ENCODE measurements around the gene TRAPPC11.

Gene TRAPPC11

DNA sequence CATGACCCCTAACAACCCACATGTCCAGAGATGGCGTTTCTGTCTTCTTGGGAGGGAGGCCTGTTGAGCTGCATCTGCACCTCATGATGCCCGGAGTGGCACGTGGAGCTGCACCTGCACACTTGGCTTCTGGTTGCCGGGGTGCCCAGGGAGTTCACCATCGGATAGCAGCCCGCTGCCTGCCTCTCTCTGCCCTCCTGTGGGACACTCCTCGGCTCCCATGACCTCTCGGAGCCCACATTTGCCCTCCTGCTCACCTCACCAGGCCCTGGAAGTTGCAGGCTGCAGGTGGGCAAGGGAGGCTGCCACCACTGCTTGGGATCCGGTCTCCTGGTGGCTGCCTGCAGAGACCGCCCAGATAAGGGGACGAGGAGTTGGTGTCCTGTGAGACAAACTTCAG lies 74.1 kb downstream of the TRAPPC11 start:
- Histone ChIP-seq H4K20me1 (ENCODE audit: insufficient read depth, low read length) (no peaks in the 10 kb centered on the region), H3K27me3 (ENCODE audit: insufficient read depth, low read length, poor library complexity) (no peaks in the 10 kb centered on the region), H3K79me2 (ENCODE audit: insufficient read depth, low read length) (no peaks in the 10 kb centered on the region), H3K4me2 (ENCODE audit: insufficient read depth, low read length) (no peak overlapping the region), H3K4me3 (ENCODE audit: low read depth in 1 of 2, low read length in 2 of 2) (no peak overlapping the region), H3K4me1 (ENCODE audit: insufficient read depth, low read length) (no peaks in the 10 kb centered on the region), H3K36me3 (ENCODE audit: insufficient read depth, low read length) (no peaks in the 10 kb centered on the region), H3K9ac (ENCODE audit: low read depth, low read length) (no peak overlapping the region), H3K9me3 (ENCODE audit: insufficient read depth, low read length, severe bottlenecking) (no peaks in the 10 kb centered on the region), H3K27ac (ENCODE audit: low read length) (no peak overlapping the region), H2AFZ (ENCODE audit: low read depth, low read length) (no peak overlapping the region)
- TF ChIP-seq, protein P1, sequence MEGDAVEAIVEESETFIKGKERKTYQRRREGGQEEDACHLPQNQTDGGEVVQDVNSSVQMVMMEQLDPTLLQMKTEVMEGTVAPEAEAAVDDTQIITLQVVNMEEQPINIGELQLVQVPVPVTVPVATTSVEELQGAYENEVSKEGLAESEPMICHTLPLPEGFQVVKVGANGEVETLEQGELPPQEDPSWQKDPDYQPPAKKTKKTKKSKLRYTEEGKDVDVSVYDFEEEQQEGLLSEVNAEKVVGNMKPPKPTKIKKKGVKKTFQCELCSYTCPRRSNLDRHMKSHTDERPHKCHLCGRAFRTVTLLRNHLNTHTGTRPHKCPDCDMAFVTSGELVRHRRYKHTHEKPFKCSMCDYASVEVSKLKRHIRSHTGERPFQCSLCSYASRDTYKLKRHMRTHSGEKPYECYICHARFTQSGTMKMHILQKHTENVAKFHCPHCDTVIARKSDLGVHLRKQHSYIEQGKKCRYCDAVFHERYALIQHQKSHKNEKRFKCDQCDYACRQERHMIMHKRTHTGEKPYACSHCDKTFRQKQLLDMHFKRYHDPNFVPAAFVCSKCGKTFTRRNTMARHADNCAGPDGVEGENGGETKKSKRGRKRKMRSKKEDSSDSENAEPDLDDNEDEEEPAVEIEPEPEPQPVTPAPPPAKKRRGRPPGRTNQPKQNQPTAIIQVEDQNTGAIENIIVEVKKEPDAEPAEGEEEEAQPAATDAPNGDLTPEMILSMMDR (IDR thresholded peaks at IDR 0.05; ENCODE audit: borderline replicate concordance, extremely low read depth, low read length, poor library complexity, severe bottlenecking), result no peak
- TF ChIP-seq EZH2 (IDR thresholded peaks at IDR 0.05; ENCODE audit: borderline replicate concordance, low read depth, low read length, severe bottlenecking), result no peak
- DNase-seq (no peak), ATAC-seq (ENCODE audit: insufficient read depth, low read depth) (no peak)

- Histone ChIP-seq H3K27me3 (ENCODE audit: insufficient read depth, low read length, poor library complexity) (no peaks in the 10 kb centered on the region), H3K4me3 (ENCODE audit: low read depth in 1 of 2, low read length in 2 of 2) (no peak overlapping the region), H3K79me2 (ENCODE audit: insufficient read depth, low read length) (no peaks in the 10 kb centered on the region), H4K20me1 (ENCODE audit: insufficient read depth, low read length) (no peaks in the 10 kb centered on the region), H3K4me1 (ENCODE audit: insufficient read depth, low read length) (no peaks in the 10 kb centered on the region), H3K36me3 (ENCODE audit: insufficient read depth, low read length) (no peaks in the 10 kb centered on the region), H2AFZ (ENCODE audit: low read depth, low read length) (no peak overlapping the region), H3K4me2 (ENCODE audit: insufficient read depth, low read length) (no peak overlapping the region), H3K27ac (ENCODE audit: low read length) (no peak overlapping the region), H3K9me3 (ENCODE audit: insufficient read depth, low read length, severe bottlenecking) (no peaks in the 10 kb centered on the region), H3K9ac (ENCODE audit: low read depth, low read length) (no peak overlapping the region)
- no peak for TF ChIP-seq EZH2 (IDR thresholded peaks at IDR 0.05; ENCODE audit: borderline replicate concordance, low read depth, low read length, severe bottlenecking)
- TF ChIP-seq, protein P1 (IDR thresholded peaks at IDR 0.05; ENCODE audit: borderline replicate concordance, extremely low read depth, low read length, poor library complexity, severe bottlenecking), result no peak
- no peak for ATAC-seq (ENCODE audit: insufficient read depth, low read depth)
- DNase-seq, result no peak
Observed at GRCh38 chr4:183738081-183738673, 79.1 kb downstream of the TRAPPC11 start.

DNA sequence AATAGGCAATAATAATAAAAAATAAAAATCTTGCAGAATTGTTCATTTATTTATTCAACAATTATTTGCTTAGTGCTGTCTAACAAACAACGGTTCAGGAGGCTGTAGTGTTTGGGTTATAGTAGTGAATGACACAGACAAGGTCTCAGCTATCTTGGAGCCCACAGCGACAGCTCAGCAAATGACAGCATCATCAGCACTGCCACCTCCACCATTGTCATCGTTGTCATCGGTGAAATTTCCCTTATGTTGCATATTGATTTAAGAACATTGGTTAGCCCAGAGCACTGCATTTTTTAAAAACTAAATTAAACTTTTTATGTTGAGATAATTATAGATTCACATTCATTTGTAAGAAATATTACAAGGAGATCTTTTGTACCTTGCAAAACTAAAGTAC lies 79.9 kb downstream of the TRAPPC11 start:
- H3K27ac ChIP-seq (ENCODE audit: low read length), result no peak overlapping the region
- no peak for ATAC-seq (ENCODE audit: insufficient read depth, low read depth)

More for the DNA sequence above, 79.9 kb downstream of the TRAPPC11 start:
- TF ChIP-seq, protein P1 (IDR thresholded peaks at IDR 0.05; ENCODE audit: borderline replicate concordance, extremely low read depth, low read length, poor library complexity, severe bottlenecking), result no peak
- TF ChIP-seq EZH2 (IDR thresholded peaks at IDR 0.05; ENCODE audit: borderline replicate concordance, low read depth, low read length, severe bottlenecking), result no peak
- Histone ChIP-seq H3K79me2 (ENCODE audit: insufficient read depth, low read length) (no peaks in the 10 kb centered on the region), H3K4me3 (ENCODE audit: low read depth in 1 of 2, low read length in 2 of 2) (no peak overlapping the region), H3K9me3 (ENCODE audit: insufficient read depth, low read length, severe bottlenecking) (no peaks in the 10 kb centered on the region), H3K9ac (ENCODE audit: low read depth, low read length) (no peak overlapping the region), H3K36me3 (ENCODE audit: insufficient read depth, low read length) (no peaks in the 10 kb centered on the region), H2AFZ (ENCODE audit: low read depth, low read length) (no peak overlapping the region), H4K20me1 (ENCODE audit: insufficient read depth, low read length) (no peaks in the 10 kb centered on the region), H3K4me1 (ENCODE audit: insufficient read depth, low read length) (no peaks in the 10 kb centered on the region), H3K27me3 (ENCODE audit: insufficient read depth, low read length, poor library complexity) (no peaks in the 10 kb centered on the region), H3K4me2 (ENCODE audit: insufficient read depth, low read length) (no peak overlapping the region)
- no peak for DNase-seq

All from DND-41 (cell line).